ENCODE data around the gene PPT1. TPM values are rescaled to one million over a fixed set of nuclear protein-coding genes. Genes with fewer than 3 reads are reported as not detected.

Gene PPT1
- total and polyA plus RNA-seq, 2 of the 13 experiments (the other 11 are each of a cell fraction or from before 2014, with no cell fraction given): 129 TPM

DNA sequence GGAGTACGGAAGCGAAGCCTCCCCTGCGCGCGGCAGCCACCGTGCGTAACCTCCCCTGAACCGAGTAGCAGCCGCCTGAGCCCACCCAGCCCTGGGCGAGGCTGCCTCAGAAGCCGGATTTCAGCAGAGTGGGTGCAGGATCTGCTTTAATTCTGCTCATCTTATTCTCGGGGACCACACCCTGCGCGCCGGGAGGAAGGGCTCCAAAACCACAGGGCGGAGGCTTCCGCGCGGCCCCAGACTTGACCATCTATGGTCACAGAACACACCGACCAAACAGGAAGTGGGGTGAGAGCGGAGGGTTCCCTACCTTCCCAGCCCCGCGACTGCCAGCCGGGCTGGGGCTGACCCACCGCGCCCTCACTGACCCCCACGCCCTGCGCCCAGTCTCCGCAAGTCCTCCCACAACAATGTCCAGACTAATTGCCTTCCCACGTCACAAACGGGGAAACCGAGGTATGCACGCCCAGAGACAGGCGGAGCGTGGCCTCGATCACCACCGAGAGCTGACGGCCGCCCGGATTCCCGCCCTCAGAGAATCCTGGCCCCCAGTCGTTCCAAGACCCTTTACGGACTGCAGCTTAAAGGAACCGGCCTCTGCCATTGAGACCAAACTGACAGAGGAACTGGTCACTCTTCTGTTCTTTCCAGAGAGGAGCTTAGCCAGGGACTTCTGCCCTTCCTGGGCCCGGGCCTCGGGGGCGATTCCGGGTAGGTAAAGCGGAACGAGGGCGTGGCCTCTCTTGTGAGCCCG, 57.1 kb downstream of the PPT1 start (continued):
- TF ChIP-seq HOXA3 (CRISPR knock-in tag; IDR thresholded peaks at IDR 0.05) (no peak), ZNF343 (CRISPR knock-in tag; IDR thresholded peaks at IDR 0.05) (peak; percentile 88), SETDB1 (CRISPR knock-in tag; IDR thresholded peaks at IDR 0.05; ENCODE audit: borderline replicate concordance) (no peak), STAG1 (CRISPR knock-in tag; IDR thresholded peaks at IDR 0.05) (no peak), ZNF607 (CRISPR knock-in tag; IDR thresholded peaks at IDR 0.05; ENCODE audit: borderline replicate concordance) (peak; percentile 10; the same call in 1 of the 2 replicates), ZNF446 (CRISPR knock-in tag; IDR thresholded peaks at IDR 0.05) (0 out of 2 replicates have a peak, but pooled peaks have one; percentile 48), ZFYVE20 (CRISPR knock-in tag; IDR thresholded peaks at IDR 0.05; ENCODE audit: borderline replicate concordance, low read depth) (no peak), ZSCAN25 (CRISPR knock-in tag; IDR thresholded peaks at IDR 0.05) (peak; percentile 53; the same call in 1 of the 2 replicates), BRCA1 (CRISPR knock-in tag; IDR thresholded peaks at IDR 0.05) (0 out of 2 replicates have a peak, but pooled peaks have one; percentile 26), ZNF616 (CRISPR knock-in tag; IDR thresholded peaks at IDR 0.05; ENCODE audit: low read depth) (peak; percentile 37; the same call in 1 of the 2 replicates), HOXD1 (CRISPR knock-in tag; IDR thresholded peaks at IDR 0.05) (no peak; the same call in 1 of the 2 replicates), ARNT2 (CRISPR knock-in tag; IDR thresholded peaks at IDR 0.05; ENCODE audit: low read depth) (peak; percentile 65), DBP (CRISPR knock-in tag; IDR thresholded peaks at IDR 0.05; ENCODE audit: not compliant biosample characterization) (peak; percentile 65), IRF2 (CRISPR knock-in tag; IDR thresholded peaks at IDR 0.05) (no peak), ZBTB43 (CRISPR knock-in tag; conservative IDR thresholded peaks at IDR 0.05) (no peak), TP53 (CRISPR knock-in tag; conservative IDR thresholded peaks at IDR 0.05) (no peak), E2F5 (CRISPR knock-in tag; conservative IDR thresholded peaks at IDR 0.05) (no peak), GATA4 (IDR thresholded peaks at IDR 0.05; ENCODE audit: borderline replicate concordance, low read depth) (no peak; the same call in 1 of the 2 replicates), ZNF878 (CRISPR knock-in tag; IDR thresholded peaks at IDR 0.05) (no peak), ZSCAN12 (CRISPR knock-in tag; IDR thresholded peaks at IDR 0.05) (peak; percentile 65), XRCC5 (optimal IDR thresholded peaks at IDR 0.05; ENCODE audit: low read length) (no peak), MBD4 (IDR thresholded peaks at IDR 0.05; ENCODE audit: borderline replicate concordance, low read length) (no peak)
- TF ChIP-seq, protein P1, sequence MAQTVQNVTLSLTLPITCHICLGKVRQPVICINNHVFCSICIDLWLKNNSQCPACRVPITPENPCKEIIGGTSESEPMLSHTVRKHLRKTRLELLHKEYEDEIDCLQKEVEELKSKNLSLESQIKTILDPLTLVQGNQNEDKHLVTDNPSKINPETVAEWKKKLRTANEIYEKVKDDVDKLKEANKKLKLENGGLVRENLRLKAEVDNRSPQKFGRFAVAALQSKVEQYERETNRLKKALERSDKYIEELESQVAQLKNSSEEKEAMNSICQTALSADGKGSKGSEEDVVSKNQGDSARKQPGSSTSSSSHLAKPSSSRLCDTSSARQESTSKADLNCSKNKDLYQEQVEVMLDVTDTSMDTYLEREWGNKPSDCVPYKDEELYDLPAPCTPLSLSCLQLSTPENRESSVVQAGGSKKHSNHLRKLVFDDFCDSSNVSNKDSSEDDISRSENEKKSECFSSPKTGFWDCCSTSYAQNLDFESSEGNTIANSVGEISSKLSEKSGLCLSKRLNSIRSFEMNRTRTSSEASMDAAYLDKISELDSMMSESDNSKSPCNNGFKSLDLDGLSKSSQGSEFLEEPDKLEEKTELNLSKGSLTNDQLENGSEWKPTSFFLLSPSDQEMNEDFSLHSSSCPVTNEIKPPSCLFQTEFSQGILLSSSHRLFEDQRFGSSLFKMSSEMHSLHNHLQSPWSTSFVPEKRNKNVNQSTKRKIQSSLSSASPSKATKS (CRISPR knock-in tag; IDR thresholded peaks at IDR 0.05): no peak
